Stimulated activated naive CD4-positive, alpha-beta T cell treated with Interleukin-2 at 50 U/mL for 16 hours (primary cell): ENCODE measurements around the gene KIRREL3.

Experiments used
- DNase-seq: peaks from one replicate; lab custom pipeline; 2025; lab: John Stamatoyannopoulos, UW

The KIRREL3 gene

GRCh38 chr11:126830216-126830806 is 170.3 kb downstream of the KIRREL3 start:
- DNase-seq, result no peak

DNA sequence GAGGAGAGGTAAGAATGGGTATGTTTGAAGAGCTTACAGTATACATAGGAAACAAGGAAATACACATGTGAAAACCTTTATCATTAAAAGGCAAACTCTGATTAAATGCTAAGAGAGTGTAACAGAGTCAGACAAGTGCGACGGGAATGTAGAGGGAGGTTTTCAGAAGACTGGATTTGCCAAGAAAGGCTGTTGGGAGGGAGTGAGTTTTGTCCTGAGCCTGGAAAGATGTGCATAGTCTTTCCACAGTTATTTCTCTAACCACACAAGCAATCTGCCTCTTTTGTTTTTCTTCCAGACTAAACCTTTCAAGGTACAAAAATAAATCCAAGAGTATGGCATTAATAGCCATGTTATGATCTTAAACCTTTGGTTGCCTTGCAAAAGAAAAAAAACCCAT is 170.9 kb downstream of the KIRREL3 start:
- no peak for DNase-seq

DNA sequence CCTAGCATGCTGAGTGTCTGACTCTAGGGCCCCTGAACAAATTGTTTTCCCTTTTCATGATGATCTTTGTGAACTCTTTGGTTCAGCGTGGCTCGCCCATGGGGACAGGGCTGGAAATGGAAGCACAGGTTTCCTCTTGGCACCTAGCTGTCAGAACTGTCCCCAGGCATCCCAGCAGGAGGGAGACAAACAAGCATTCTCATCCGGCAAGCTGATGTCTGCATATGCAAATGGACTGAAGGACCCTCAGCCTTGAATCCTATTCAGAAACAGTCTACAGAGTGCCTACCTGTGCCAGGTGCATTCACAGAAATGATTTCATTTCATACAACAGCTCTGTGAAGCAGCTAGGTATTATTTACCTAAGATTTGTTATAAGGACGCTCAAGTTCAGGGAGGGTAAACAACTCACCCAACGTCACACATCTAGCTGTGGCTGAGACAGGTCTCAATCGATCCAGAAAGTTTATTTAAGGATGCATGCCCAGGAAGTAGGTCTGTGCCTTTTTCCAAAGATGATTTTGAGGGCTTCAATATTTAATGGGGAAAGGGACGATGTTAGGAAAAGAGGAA is 176.4 kb downstream of the KIRREL3 start:
- no peak for DNase-seq

- DNase-seq, result no peak
These were observed 177.3 kb downstream of the KIRREL3 start for GRCh38 chr11:126823274-126823673.

DNA sequence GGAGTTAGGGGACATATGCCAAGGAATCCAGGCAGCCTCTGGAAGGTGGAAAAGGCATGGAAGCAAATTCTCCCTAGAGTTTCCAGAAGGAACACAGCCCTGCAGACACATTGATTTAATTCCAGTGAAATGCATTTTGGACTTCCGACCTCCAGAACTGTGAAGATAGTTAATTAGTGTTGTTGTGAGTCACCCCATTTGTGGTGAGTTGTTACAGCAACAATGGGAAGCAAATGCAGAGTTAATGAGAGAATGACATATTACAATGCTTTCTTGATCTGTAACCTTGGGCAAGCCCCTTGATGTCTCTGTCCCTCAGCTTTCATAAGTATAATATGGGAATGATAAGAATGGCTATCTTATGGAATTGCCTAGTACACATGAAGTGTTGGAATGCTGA is 178.7 kb downstream of the KIRREL3 start:
- DNase-seq, result no peak

DNA sequence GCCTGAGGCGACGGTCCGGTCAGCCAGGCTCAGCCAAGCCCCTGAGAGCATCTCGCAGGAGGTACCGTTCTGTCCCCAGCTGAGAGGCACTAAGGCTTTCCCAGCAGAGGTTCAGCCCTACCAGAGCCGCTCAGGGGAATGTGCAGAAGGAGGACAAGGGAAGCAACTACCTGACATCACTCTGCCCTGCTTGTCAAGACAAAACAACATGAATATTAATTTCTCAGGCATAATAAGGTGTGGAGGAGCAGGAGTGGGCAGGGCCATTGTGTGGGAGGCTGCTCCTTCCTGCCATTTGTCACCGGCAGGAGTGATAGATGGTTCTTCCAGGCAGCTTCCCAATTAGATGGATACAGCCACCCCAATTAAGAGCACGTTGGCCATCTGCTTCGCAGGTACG is 181.4 kb downstream of the KIRREL3 start:
- DNase-seq, result no peak

DNA sequence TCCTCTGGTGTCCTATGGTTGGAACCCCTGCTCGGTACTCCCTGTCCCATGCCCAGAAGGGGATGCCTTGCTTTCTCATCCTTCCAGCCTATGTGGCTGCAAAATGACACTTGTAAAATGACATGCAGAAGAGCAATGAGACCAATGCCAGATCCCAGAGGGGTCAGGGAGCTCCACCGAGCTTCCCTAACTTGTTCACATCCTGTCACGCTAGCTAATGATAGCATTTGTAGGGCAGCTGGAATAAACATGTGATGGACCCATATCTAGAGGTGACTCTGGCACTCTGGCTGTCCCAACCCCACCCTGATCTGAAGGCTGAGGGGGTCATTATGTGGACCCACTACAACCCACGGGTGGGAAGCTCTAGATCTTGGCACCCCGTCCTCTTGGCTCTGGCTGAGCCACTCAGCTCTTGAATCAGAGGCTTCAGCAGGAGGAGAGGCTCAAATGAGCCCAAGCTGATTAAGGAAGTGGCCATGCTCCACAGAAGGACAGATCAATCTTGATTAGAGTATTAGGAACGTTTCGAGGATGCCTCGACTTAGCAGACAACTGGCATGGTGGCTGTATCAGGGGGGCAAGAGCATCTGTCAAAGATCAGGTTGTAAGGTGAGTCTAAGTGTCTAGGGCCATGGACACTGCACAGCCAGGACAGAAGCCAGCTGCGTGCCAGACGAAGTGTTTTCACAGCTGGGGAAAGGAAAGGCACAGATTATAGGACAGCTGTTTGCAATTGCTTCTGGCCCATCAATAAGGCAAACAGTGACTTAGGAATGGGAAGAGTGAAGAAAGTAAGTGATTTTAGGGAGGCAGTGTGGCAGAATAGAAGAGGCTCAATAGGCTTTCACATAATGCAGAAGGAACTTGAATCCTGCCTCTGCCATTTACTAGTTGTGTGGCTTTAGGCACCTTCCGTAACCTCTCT is 182.8 kb downstream of the KIRREL3 start:
- DNase-seq, result no peak

GRCh38 chr11:126817096-126817495 is 183.5 kb downstream of the KIRREL3 start:
- DNase-seq, result no peak

GRCh38 chr11:126816645-126817044 is 183.9 kb downstream of the KIRREL3 start:
- DNase-seq, result no peak

GRCh38 chr11:126815111-126815510 is 185.5 kb downstream of the KIRREL3 start:
- no peak for DNase-seq

DNA sequence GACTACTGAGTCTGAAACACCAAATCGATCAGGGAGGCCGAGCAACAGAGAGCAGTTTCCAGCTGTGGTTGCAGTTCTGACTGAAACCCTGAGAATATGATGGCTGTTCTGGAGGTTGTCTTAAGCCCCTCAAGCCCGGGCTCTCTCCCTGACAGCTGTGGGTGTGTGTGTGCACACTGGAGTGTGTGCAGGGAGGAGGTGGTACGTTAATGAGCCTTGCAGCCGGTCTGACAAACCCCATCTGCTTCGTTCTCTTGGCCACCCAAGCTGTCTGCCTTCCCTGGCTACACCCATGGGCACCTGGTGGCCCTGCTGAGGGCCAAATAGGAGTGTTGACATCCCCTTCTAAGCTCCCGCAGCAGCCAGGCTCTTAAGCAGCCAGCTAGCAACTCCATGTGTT is 189.8 kb downstream of the KIRREL3 start:
- no peak for DNase-seq

- no peak for DNase-seq
These were observed 190.9 kb downstream of the KIRREL3 start for GRCh38 chr11:126809514-126810289.

DNA sequence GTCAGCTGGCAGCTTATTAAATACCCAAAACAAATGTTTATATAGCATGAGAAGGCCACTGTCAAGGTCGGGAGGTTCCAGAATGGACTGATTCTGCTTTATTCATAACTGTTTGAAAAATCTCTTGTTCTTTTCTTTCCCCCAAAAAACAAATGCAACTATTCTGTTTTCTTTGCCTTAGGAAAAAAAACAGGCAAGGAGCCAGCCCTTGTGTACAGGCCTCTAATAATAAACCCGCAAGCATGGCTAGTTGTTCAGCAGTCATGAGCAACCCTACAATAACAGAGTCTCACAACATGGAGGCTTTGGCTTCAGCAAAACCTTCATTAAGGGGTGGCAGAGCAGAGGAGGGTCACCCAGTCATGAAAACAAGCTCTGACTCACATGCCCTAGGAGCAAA is 191.7 kb downstream of the KIRREL3 start:
- DNase-seq, result no peak

GRCh38 chr11:126808296-126808695 is 192.3 kb downstream of the KIRREL3 start:
- no peak for DNase-seq

DNA sequence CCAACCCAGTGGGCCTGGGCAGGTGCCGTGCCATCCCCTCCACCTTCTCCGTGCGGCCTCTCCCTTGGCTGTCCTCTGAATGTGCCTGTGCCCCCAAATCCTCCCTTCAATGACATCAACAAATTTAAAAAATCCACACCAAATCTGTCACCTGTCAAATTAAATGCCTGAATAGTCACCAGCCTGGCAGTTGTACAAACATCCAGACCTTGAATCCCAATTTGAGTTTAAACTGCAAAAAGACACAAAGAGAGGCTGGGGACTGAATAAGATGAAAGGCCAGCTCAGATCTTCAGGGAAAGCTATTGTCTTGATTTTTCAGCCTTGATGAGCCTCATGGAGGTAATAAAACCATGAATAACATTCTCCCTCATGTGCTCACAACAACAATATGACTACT is 194.7 kb downstream of the KIRREL3 start:
- DNase-seq, result no peak

DNA sequence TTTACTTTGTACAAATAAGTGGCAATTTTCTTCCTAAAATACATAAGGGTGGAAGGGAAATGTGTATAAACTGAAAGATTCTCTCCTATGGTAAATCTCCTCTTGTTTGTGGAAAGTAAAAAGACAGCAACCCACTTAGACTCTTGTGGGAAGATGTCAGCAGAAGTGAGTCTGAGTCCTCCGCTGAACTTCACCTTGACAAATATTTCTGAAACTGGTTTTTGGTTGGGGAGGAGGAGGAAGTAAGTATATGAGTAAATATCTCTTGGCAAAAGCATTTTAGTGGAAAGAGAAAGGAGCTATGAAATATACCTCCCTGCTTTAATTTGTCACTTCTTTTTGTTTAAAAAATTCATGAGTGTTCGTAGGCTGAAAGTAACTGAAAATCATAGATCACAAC is 196.2 kb downstream of the KIRREL3 start:
- no peak for DNase-seq

- DNase-seq, result no peak
These were observed 200.6 kb downstream of the KIRREL3 start for GRCh38 chr11:126800009-126800408.

GRCh38 chr11:126797457-126798169 is 203.0 kb downstream of the KIRREL3 start:
- DNase-seq, result no peak

DNA sequence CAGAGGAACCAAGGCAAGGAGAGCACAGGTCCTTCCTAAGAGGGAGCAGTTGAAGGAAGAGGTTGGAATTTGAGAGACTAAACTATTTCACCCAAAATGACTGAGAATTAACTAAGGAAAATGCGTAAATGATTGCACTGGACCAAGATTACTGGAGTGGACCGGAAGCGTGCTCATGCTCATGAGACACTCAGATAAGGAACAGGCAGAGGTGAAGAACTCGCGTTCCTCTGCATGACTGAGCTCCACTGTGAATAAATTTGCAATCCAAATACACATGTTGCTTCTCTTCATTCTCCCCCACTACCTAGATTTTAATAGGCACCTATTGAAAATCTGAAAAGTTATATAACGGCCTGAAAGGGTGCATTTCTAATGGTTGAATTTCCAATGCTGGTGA is 207.0 kb downstream of the KIRREL3 start:
- no peak for DNase-seq

DNA sequence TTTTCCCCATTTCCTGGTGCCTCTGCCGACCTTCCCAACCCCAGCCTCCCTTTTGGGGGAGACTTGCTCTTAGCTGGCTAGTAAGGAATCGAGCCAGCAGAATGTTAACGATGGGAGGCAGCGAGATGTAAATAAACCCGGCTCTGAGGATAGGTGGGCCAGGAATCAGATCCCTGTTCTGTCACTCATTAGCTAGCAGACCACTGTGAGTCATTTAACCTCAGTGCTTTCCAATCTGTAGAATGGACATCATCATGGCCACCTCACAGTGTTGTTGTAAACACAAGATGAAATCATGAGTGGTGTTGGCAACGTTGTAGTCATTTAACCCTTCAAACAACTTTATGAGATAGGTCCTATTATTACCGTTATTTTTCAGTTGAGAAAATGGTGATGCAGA is 208.6 kb downstream of the KIRREL3 start:
- no peak for DNase-seq

GRCh38 chr11:126791446-126791845 is 209.1 kb downstream of the KIRREL3 start:
- no peak for DNase-seq

- no peak for DNase-seq
These were observed 210.0 kb downstream of the KIRREL3 start for GRCh38 chr11:126790550-126791081.
